ENCODE results near the gene CDX1. TPM values are rescaled to one million over a fixed set of nuclear protein-coding genes. Genes with fewer than 3 reads are reported as not detected.

Gene CDX1
- total RNA-seq, 2 experiments from 2014 or later = not detected

DNA sequence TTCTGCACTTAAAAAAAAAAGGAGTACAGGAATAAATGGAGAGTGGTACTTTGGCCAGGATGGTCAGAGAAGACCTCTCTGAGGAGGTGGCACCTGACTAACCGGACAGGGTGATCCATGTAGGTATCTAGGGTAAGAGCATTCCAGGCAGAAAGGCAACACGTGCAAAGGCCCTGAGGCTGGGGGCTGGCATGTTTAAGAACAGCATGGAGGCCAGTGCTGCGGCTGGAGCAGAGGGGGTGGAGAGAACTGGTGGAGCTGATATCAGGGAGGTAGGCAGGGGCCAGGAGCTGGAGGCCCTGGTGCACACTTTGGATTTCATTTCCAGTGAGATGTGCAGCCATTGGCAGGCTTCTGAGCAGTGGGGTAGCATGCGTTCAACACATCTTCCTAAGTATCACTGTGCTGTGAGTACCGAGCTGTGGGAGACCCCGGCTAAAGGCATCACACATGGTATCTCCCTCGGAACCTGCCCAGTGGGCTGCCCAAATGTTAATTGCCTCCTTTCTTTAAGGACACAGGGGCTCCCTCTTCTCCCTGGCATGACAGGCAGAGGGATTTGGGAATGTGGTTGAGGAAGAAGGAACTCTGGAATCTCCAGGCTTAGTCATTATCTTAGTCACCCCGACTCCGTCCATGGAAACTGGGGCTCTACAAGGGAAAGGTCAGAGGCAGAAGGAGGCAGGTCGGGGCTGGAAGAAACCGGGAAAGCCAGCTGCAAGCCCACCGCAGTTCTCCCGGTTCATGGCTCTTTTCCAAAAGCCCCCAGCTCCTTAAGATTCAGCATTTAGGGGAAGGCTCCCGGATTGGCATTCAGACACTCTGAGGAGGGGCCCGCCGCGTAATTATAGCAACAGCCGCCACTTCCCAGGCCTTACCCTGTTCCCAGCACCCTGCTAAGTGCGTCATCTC, 41.9 kb downstream of the CDX1 start:
- Mint-ChIP-seq H3K9me3 (no peaks in the 10 kb centered on the region), H3K27me3 (peaks cover 19% of the 10 kb centered on the region), H3K4me1 (ENCODE audit: low read depth) (peaks cover 10% of the 10 kb centered on the region), H3K36me3 (ENCODE audit: low read depth) (no peaks in the 10 kb centered on the region), H3K4me3 (no peak overlapping the region), H3K27ac (no peak overlapping the region)
- ATAC-seq (ENCODE audit: poor library complexity) (no peak), DNase-seq (peak in 1 of 14 experiments; percentile 25)
- peaks cover 8% of the 10 kb centered on the region in 2 experiments for H3K27me3 ChIP-seq (ENCODE audit: control insufficient read depth in 1 of 2, insufficient read depth in 2 of 2, low read length in 2 of 2)
- H3K4me3 ChIP-seq (ENCODE audit: low read length) = no peak overlapping the region
- H3K36me3 ChIP-seq (ENCODE audit: insufficient read depth, low read length) = no peaks in the 10 kb centered on the region
- TF ChIP-seq, protein P1, sequence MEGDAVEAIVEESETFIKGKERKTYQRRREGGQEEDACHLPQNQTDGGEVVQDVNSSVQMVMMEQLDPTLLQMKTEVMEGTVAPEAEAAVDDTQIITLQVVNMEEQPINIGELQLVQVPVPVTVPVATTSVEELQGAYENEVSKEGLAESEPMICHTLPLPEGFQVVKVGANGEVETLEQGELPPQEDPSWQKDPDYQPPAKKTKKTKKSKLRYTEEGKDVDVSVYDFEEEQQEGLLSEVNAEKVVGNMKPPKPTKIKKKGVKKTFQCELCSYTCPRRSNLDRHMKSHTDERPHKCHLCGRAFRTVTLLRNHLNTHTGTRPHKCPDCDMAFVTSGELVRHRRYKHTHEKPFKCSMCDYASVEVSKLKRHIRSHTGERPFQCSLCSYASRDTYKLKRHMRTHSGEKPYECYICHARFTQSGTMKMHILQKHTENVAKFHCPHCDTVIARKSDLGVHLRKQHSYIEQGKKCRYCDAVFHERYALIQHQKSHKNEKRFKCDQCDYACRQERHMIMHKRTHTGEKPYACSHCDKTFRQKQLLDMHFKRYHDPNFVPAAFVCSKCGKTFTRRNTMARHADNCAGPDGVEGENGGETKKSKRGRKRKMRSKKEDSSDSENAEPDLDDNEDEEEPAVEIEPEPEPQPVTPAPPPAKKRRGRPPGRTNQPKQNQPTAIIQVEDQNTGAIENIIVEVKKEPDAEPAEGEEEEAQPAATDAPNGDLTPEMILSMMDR (IDR thresholded peaks at IDR 0.05) = no peak
- H3K4me1 ChIP-seq (ENCODE audit: insufficient read depth, low read length) = peaks cover 15% of the 10 kb centered on the region
- peaks cover 0 to 4% of the 10 kb centered on the region in 2 experiments for H3K9me3 ChIP-seq (ENCODE audit: control insufficient read depth in 1 of 2, insufficient read depth in 1 of 2, low read length in 2 of 2)
- ChIA-PET CTCF (no interaction called here), POLR2A (no interaction called here)
- intact Hi-C loops (cut with DNase I, micrococcal nuclease) = no loop called here
- H3K27ac ChIP-seq (ENCODE audit: low read depth in 1 of 2, low read length in 2 of 2) = no peak overlapping the region

DNA sequence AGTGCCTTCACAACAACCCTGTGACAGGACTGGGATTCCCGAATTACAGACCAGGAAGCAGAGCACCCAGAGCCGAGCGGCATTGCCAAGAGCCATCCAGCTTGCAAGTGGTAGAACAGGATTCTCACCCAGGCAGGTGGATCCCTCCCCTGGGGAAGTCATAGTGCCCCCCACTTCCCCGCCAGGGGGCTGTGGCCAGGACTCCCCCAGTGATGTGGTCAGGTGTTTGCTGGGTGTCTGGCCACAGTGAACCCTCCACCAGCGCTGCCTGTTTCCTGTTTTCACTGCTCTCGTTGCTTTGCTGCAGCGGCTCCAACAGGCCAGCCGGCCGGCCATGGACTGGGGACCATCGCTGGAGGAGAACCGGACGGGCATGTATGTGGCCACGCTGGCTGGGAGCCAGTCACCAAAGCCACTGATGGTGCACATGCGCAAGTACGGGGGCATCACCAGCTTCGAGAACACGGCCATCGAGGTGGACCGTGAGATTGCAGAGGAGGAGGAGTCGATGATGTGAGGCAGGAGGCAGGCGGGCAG, 42.6 kb downstream of the CDX1 start:
- Mint-ChIP-seq H3K4me1 (ENCODE audit: low read depth) (peaks cover 10% of the 10 kb centered on the region), H3K9me3 (no peaks in the 10 kb centered on the region), H3K36me3 (ENCODE audit: low read depth) (no peaks in the 10 kb centered on the region), H3K27me3 (peaks cover 19% of the 10 kb centered on the region), H3K27ac (no peak overlapping the region), H3K4me3 (no peak overlapping the region)
- H3K9me3 ChIP-seq (ENCODE audit: control insufficient read depth in 1 of 2, insufficient read depth in 1 of 2, low read length in 2 of 2) = peaks cover 0 to 4% of the 10 kb centered on the region in 2 experiments
- no peak overlapping the region for H3K27ac ChIP-seq (ENCODE audit: low read depth in 1 of 2, low read length in 2 of 2)
- ATAC-seq (ENCODE audit: poor library complexity) = no peak
- intact Hi-C loops (cut with DNase I, micrococcal nuclease) = no loop called here
- no peaks in the 10 kb centered on the region for H3K36me3 ChIP-seq (ENCODE audit: insufficient read depth, low read length)
- ChIA-PET POLR2A (no interaction called here), CTCF (no interaction called here)
- H3K4me1 ChIP-seq (ENCODE audit: insufficient read depth, low read length) = peaks cover 15% of the 10 kb centered on the region
- peaks cover 8% of the 10 kb centered on the region in 2 experiments for H3K27me3 ChIP-seq (ENCODE audit: control insufficient read depth in 1 of 2, insufficient read depth in 2 of 2, low read length in 2 of 2)
- peak in 5 of 14 experiments; percentile 7 to 60 (median 38) for DNase-seq
- peak overlapping the region; percentile 19 for H3K4me3 ChIP-seq (ENCODE audit: low read length)
- TF ChIP-seq, protein P1 (IDR thresholded peaks at IDR 0.05) = no peak

DNA sequence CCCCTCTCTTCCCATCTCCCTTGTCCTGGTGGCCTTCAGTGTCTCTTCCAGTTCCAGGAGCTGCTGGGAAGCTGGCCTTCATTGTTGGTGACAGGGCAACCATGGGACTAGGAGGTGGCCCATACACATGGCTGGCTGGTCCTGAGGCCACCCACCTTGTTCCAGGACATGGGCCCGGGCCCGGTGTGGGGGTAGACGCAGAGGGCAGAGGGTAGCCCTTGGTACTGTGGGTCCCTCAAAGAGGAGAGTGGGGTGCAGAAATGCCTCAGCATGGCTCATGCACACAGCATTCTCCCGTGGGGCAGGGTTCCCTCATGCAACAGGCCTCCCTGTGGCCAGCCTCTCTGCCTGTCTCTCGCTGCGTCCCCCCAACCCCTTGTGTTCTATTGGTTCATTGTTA, 44.1 kb downstream of the CDX1 start:
- Histone ChIP-seq H3K4me3 (ENCODE audit: low read length) (no peak overlapping the region), H3K4me1 (ENCODE audit: insufficient read depth, low read length) (peaks cover 15% of the 10 kb centered on the region), H3K36me3 (ENCODE audit: insufficient read depth, low read length) (no peaks in the 10 kb centered on the region), H3K27ac (ENCODE audit: low read depth in 1 of 2, low read length in 2 of 2) (no peak overlapping the region), H3K9me3 (ENCODE audit: control insufficient read depth in 1 of 2, insufficient read depth in 1 of 2, low read length in 2 of 2) (peaks cover 0 to 4% of the 10 kb centered on the region in 2 experiments), H3K27me3 (ENCODE audit: control insufficient read depth in 1 of 2, insufficient read depth in 2 of 2, low read length in 2 of 2) (peaks cover 8% of the 10 kb centered on the region in 2 experiments)
- Mint-ChIP-seq H3K4me1 (ENCODE audit: low read depth) (peaks cover 10% of the 10 kb centered on the region), H3K27ac (no peak overlapping the region), H3K36me3 (ENCODE audit: low read depth) (no peaks in the 10 kb centered on the region), H3K4me3 (no peak overlapping the region), H3K9me3 (no peaks in the 10 kb centered on the region), H3K27me3 (peaks cover 19% of the 10 kb centered on the region)
- ATAC-seq (ENCODE audit: poor library complexity) (no peak), DNase-seq (no peak)
- POLR2A ChIA-PET = no interaction called here
- TF ChIP-seq, protein P1 (IDR thresholded peaks at IDR 0.05) = no peak
- CTCF ChIA-PET = no interaction called here
- intact Hi-C loops (cut with DNase I, micrococcal nuclease) = no loop called here
